Astrocyte (in vitro differentiated cells and primary cell): Measurements from ENCODE around the gene TRAPPC3.

Experiments used
- CTCF ChIP-seq: IDR thresholded peaks from 2 replicates; pipeline ENCODE4 v1.5.1; 2011; ENCODE audit warnings: low read depth, mild to moderate bottlenecking, inconsistent platforms, low read length, moderate library complexity; ENCODE audit not compliant: insufficient read depth
- EZH2 ChIP-seq: IDR thresholded peaks from 2 replicates; pipeline ENCODE4 v1.6.1; 2012; ENCODE audit warnings: mild to moderate bottlenecking, low read length, inconsistent platforms; ENCODE audit not compliant: insufficient read depth

GRCh38 chr1:36123356-36123755, 25.9 kb downstream of the TRAPPC3 start:
- TF ChIP-seq CTCF (no peak), EZH2 (no peak)
